DMS53 (cell line): ENCODE results near the gene TMEM134.

ENCODE experiments used
- DNase-seq: peaks from one replicate; lab custom pipeline; 2025; lab: John Stamatoyannopoulos, UW

TMEM134 gene

DNA sequence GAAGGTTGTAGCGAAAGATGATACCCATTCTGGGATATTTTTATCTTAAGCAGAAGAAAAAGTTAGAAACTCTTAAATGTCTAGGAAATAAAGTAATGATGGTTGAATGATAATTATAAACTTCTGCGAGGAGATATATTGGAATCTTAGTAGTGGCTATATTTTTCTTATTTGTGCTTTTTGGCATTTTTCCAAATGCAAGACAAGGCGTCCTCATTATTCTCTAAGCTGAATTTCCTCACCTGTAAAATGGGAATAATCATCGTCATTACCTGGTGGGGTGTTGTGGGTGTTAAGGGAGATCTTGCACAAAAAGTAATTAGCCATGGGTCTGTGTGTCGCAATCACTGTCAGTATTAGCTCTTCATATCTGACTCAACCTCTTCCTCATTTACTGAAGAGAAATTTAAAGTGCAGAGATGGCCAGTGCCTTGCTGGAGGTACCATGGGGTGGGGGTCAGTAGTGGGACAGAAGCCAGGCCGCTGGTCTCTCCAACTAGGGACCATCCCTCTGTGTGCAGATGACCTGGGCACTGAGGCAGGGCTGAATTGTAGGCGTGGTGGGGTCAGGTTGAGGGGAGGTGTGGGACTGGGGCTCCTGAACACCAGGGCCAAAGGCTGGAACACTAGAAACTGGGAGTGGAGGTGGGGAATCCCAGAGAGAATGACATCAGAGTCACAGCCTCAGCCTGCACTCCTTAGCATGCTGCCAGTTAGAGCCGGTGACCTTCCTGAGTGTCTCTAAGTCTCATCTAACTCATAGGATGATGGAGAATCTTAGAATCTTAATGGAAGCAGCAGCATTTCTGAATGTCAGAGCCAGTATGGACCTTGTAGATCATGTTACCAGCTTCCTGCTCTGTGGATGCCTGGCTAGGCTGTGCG, 32.0 kb upstream of the TMEM134 start:
- DNase-seq: no peak

DNA sequence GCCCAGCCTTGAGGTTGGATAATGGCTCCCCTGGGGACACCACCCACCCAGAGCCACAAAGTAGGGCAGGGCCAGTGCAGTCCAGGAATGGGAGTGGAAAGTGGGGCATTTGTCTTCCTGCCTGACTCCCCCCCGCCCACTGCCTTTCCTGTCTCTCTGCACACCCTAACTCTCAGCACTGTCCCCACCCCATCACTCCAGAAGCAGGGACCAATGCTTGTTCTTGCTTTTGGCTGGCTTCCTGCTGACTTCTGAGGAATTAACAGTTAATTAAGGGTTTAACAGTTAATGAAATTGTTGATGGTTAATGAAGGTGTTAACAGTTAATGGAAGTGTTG, 31.4 kb upstream of the TMEM134 start:
- DNase-seq: no peak

- DNase-seq: no peak
These were observed 30.9 kb upstream of the TMEM134 start for GRCh38 chr11:67499808-67500483.

DNA sequence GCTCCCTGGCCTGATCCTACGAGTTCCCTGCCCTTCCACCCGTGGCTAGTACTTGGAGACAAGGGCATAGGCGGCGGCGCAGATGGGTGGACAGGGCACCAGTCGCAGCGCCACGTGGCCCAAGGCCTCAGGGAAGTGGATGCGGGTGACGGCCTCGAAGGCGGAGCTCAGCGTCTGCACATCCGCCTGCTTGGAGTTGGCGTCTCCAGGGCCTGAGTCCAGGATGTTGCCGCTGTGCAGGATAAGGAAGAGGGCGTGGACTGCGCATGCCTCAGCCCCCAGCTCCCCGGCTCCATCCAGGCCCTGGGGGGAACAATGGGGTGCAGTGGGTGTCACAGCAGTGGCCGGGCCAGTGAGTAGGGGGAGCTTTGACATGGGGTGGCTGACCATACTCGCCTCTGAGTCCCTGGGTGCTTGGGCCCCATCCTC, 29.5 kb upstream of the TMEM134 start:
- DNase-seq: no peak

- no peak for DNase-seq
These were observed 28.7 kb upstream of the TMEM134 start for GRCh38 chr11:67497656-67498291.

- no peak for DNase-seq
These were observed 27.1 kb upstream of the TMEM134 start for GRCh38 chr11:67496113-67496512.

GRCh38 chr11:67495234-67496005, 26.4 kb upstream of the TMEM134 start:
- DNase-seq: no peak

- no peak for DNase-seq
These were observed 25.6 kb upstream of the TMEM134 start for GRCh38 chr11:67494371-67495233.

DNA sequence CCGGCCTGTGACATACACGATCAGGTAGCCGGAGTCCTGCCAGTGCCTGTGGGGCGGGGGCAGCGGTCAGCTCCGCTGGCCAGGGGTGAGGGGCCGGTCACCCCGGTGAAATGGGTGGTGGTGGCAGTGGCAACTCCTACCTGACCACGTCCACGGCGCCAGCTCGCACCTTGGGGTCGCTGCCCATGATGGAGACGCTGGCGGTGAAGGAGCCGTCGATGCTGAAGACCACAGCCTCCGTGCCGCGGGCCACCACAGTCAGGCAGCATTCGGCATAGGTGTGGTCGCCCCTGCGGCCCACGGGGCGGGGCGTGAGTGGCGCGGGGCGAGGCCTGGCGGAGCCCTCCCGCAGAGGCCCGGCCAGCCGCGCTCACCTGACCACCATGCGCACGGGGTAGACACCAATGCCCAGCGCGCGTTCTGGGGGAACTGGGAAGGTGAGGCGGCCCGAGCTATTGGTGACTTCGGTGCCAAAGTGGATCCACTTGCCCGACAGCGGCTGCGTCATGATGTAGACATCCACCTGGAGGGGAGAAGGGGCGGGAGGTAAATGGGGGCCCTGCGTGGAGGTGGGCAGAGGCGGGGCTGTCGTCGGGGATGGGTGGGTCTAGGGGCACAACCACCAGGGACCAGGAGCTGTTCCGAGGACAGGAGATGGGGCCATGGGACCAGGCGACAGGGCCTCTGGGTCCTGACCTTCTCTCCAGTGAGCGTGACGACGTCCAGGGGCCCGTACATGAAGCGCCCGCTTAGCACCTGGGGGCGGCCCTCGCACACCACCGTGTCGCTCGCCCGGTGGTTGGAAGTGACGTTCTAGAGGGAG, 24.7 kb upstream of the TMEM134 start:
- no peak for DNase-seq

DNA sequence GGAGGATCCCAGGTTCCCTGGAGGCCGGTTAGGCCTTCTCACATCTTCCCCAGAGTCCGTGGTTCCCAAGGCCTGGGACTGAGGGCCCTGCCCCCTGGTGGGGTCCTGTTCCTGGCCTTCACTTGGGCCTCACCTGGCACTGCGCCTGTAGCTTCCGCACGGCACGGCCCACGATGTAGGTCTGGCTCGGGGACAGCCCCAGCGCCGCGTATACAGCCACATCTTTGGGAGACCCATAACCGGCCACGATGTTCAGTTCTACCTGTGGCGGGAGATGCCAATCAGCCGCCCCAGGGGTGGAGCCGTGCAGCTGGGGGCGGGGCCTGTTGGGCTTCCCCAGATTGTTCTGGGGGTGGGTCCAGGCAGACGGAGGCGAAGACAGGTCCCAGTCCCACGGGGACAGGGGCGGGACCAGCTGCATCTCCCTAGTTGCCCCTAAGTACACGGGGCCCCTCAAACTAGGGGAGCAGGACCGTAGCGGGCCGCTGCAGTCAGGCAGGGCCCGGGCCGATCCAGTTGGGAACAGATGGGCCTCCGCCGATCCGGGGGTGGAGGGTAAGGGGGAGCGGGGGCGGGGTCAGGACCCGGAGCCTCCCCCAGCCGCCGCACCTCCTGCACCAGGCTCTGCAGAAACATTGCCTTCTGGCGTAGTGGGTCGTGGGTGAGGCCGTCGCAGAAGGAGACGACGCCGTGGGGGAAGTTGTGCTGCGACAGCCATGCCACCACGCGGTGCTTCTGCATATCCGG, 23.9 kb upstream of the TMEM134 start:
- no peak for DNase-seq

- no peak for DNase-seq
These were observed 23.1 kb upstream of the TMEM134 start for GRCh38 chr11:67492069-67492727.

DNA sequence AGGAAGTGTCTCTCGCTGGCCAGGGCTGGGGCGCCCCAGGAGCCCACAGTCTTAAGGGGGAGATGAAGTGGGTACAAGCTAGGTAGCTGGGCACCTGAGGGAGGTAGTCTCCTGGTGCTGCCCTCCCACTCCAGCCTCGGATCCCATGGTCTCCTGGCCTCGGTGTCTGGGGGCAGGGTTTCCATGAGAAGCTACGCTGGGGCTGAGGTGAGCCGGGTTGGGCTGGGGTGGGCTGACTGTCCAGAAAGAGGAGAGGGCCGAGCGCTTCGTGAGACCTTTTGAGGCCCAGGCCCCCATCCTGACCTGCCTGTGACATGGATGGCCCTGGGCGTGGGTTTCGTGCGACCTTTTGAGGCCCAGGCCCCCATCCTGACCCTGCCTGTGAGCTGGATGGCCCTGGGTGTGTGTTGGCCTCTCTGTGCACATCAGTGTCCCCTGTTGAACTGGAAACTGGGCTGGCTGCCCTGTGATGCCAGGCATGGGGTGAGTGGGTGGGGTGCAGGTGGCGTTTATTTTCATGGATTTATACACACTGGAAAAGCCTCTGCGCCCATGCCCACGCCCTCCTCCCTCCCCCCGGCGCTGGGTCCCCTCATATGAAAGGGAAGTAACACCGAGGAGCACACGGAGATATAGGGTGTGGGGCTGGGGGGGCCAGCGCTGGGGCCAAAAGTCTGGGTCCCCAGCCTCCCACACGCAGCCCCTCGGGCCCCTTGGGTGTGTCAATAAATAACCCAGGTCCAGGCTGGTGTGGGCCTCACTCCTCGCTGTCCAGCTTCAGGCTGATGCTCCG, 22.4 kb upstream of the TMEM134 start:
- no peak for DNase-seq

GRCh38 chr11:67490727-67491065, 21.6 kb upstream of the TMEM134 start:
- DNase-seq: no peak

- no peak for DNase-seq
These were observed 21.1 kb upstream of the TMEM134 start for GRCh38 chr11:67489885-67490726.

- DNase-seq: no peak
These were observed 20.3 kb upstream of the TMEM134 start for GRCh38 chr11:67489203-67489884.

- no peak for DNase-seq
These were observed 17.6 kb upstream of the TMEM134 start for GRCh38 chr11:67486481-67487195.
